CD4-positive, alpha-beta memory T cell (primary cell): Measurements from ENCODE around the gene HDAC3. TPM values are rescaled to one million over a fixed set of nuclear protein-coding genes. Genes with fewer than 3 reads are reported as not detected.

Experiments
- CTCF ChIA-PET: fragments of 350-600 bp; sonication (Branson Sonifier 250); formaldehyde crosslinking; loops from one replicate; lab custom pipeline; 2021; ENCODE audit warnings: inconsistent platforms; ENCODE audit not compliant: partially characterized antibody; lab: Charles Lee
- POLR2A ChIA-PET: fragments of 350-600 bp; sonication (Branson Sonifier 250); formaldehyde crosslinking; loops from one replicate; lab custom pipeline; 2021; ENCODE audit not compliant: partially characterized antibody; lab: Charles Lee
- DNase-seq, 5 donors: peaks; one replicate each; pipeline versions ENCODE4 v3.0.0 to v3.0.0-alpha.2; 2020 to 2022; ENCODE audit warnings: mixed read lengths in 1 of 5
- H3K27ac ChIP-seq: one replicate; pipeline ENCODE4 v1.7.0; 2013; ENCODE audit warnings: low read depth, low read length
- H3K27me3 ChIP-seq: 2 replicates; pipeline ENCODE4 v1.7.0; 2013; ENCODE audit warnings: mild to moderate bottlenecking, low read length, moderate library complexity; ENCODE audit not compliant: insufficient read depth
- H3K36me3 ChIP-seq: 2 replicates; pipeline ENCODE4 v1.7.0; 2013; ENCODE audit warnings: mild to moderate bottlenecking, low read length, moderate library complexity; ENCODE audit not compliant: insufficient read depth
- H3K4me1 ChIP-seq: 2 replicates; pipeline ENCODE4 v1.7.0; 2013; ENCODE audit warnings: mild to moderate bottlenecking, low read length, moderate library complexity; ENCODE audit not compliant: insufficient read depth
- H3K4me3 ChIP-seq, 2 donors: one replicate each; pipeline ENCODE4 v1.7.0; 2013; ENCODE audit warnings: low read length in 2 of 2, mild to moderate bottlenecking in 1 of 2
- H3K9me3 ChIP-seq, 2 donors: one replicate each; pipeline ENCODE4 v1.7.0; 2013; ENCODE audit warnings: low read length in 2 of 2, control low read depth in 1 of 2; ENCODE audit not compliant: control insufficient read depth in 1 of 2
- H3K27ac Mint-ChIP-seq, 7 donors: one replicate each; pipeline ENCODE4 v1.8.0; 2020 to 2021; ENCODE audit warnings: mixed read lengths in 7 of 7, mild to moderate bottlenecking in 6 of 7, inconsistent platforms in 3 of 7, moderate library complexity in 3 of 7
- H3K27me3 Mint-ChIP-seq, 2 donors: one replicate each; pipeline ENCODE4 v1.8.0; 2020 to 2021; ENCODE audit warnings: mixed read lengths in 2 of 2
- H3K36me3 Mint-ChIP-seq, 2 donors: one replicate each; pipeline ENCODE4 v1.8.0; 2020 to 2021; ENCODE audit warnings: mixed read lengths in 2 of 2, inconsistent platforms in 1 of 2, mild to moderate bottlenecking in 1 of 2
- H3K4me1 Mint-ChIP-seq, 4 donors: one replicate each; pipeline ENCODE4 v1.8.0; 2020 to 2021; ENCODE audit warnings: mixed read lengths in 4 of 4, mild to moderate bottlenecking in 1 of 4
- H3K4me3 Mint-ChIP-seq, 8 donors: one replicate each; pipeline ENCODE4 v1.8.0; 2020 to 2021; ENCODE audit warnings: mixed read lengths in 8 of 8, mild to moderate bottlenecking in 7 of 8, moderate library complexity in 6 of 8, inconsistent platforms in 3 of 8
- H3K9me3 Mint-ChIP-seq, 8 donors: one replicate each; pipeline ENCODE4 v1.8.0; 2020 to 2021; ENCODE audit warnings: mixed read lengths in 8 of 8, mild to moderate bottlenecking in 5 of 8, inconsistent platforms in 3 of 8, moderate library complexity in 1 of 8
- intact Hi-C: fragments of 100-400 bp; cut with micrococcal nuclease; formaldehyde crosslinking; loops from one replicate; pipeline ENCODE4 v1.15.1; 2023
- polyA plus RNA-seq, 2 donors: library from polyadenylated mRNA; unstranded; fragments of 300-500 nt; fragmentation: Illumina TruSeq; gene quantifications; one replicate each; pipeline ENCODE4 v1.2.3, GENCODE V29; 2021
- total RNA-seq, 2 experiments: library from RNA; stranded (reverse); gene quantifications; one replicate each; pipeline ENCODE4 v1.2.3, GENCODE V29; 2021

HDAC3 gene
- total and polyA plus RNA-seq, 4 experiments from 2014 or later = 85.1 to 137 (median 91.9) TPM

DNA sequence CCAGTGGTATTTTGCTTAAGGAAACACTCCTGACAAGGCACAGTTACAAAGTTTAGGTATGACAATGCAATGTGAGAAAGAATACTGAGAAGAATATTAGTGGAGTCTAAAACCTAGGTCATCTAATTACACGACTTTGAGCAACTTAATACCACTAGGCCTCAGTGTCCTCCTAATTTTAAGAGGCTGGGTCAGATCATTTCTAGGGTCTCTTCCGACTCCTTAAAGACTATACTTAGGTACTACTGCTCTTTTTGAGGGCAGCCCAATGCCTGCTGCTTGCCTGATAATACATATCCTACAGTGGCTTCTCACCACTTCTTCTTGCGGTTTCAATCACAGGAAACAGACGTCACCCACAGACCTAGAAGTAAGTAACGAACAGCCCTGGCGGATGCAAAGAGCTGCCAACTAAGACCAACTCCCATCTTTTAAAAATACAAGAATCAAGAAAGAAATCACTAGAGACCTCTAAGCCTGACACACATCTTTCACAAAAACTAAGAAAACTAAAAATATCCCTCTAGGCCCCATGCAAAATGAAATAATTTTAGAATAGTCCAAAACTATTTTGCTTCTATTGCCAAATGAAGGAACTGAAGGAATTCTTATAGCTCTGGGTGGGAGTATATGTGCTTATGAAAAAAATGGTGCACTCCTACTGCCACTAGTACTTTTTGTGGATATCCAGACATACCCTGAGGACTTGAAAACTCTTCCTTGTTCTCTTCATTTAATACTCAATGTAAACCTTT, 30.9 kb downstream of the HDAC3 start:
- Mint-ChIP-seq H3K27me3 (no peaks in the 10 kb centered on the region), H3K36me3 (peaks cover 0 to 17% of the 10 kb centered on the region in 2 donors), H3K9me3 (no peaks in the 10 kb centered on the region), H3K4me3 (peak overlapping the region; percentile 67 to 87 (median 81)), H3K4me1 (peaks cover 62 to 95% (median 79%) of the 10 kb centered on the region in 4 donors), H3K27ac (peak overlapping the region; percentile 89 to 95 (median 93))
- peak overlapping the region; percentile 13 to 34 for H3K4me3 ChIP-seq
- intact Hi-C loops = loop anchor here (1.0 kb wide), 3 partner anchors 13 to 31 kb away; partner anchors contain the start of genes HDAC3 and RELL2
- no peaks in the 10 kb centered on the region for H3K27me3 ChIP-seq
- H3K9me3 ChIP-seq = no peaks in the 10 kb centered on the region
- POLR2A ChIA-PET = interaction anchor here (0.7 to 14.5 kb wide), 9 partner anchors 8 to 77 kb away, joined by 3 to 314 read pairs (median 4); partner anchors contain the start of genes DIAPH1, HDAC3 and RELL2
- CTCF ChIA-PET = interaction anchor here (1.4 to 11.1 kb wide), 4 partner anchors 12 to 42 kb away, joined by 4 to 169 read pairs (median 91); partner anchors contain the start of genes DIAPH1, HDAC3 and RELL2
- DNase-seq = peak; percentile 85 to 93 (median 87)
- peak overlapping the region; percentile 72 for H3K27ac ChIP-seq
- no peaks in the 10 kb centered on the region for H3K36me3 ChIP-seq
- peaks cover 97% of the 10 kb centered on the region for H3K4me1 ChIP-seq

DNA sequence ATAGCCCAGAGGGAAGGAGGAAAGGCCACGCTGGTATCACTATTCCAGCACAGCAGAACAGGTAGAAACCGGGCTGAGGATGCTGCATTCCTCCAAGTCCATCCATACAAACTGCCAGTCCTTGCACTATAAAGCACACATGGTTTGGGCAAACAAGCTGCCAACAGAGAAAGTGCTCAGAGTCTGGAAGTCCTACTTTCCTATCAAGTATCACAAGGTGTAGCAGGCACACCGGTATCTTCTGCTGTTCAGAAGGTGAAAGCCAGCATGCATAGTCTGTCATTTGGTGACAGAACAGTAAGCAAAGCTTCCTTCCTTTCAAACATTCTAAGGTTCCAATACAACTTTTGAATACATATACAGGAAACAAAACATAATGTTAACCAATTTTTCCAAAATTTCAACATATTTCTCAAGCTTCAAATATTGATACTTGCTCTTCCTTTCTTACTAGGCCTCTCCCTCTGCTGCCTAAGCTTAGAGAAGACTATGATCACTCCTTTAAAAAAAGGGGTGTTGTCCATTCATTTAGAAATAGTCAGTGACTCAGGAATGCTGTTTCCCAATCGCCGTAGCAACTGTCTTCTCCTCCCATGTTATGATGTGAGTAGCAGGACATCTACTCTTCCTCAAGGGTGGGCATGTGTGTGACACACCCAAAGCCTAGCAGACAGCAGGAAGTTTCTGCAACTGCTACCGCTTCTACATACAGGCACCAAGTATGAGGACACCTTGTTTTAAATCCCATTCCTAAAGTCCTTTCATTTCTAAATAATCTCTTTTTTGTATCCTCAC, 32.5 kb downstream of the HDAC3 start:
- H3K4me3 Mint-ChIP-seq = peak overlapping the region; percentile 45 to 87 (median 80)
- no peaks in the 10 kb centered on the region for H3K27me3 ChIP-seq
- peaks cover 68 to 98% (median 82%) of the 10 kb centered on the region in 4 donors for H3K4me1 Mint-ChIP-seq
- H3K27ac Mint-ChIP-seq = peak overlapping the region; percentile 89 to 96 (median 93)
- H3K9me3 Mint-ChIP-seq = no peaks in the 10 kb centered on the region
- peak overlapping the region; percentile 2 to 25 for H3K4me3 ChIP-seq
- no peaks in the 10 kb centered on the region for H3K36me3 ChIP-seq
- H3K4me1 ChIP-seq = peaks cover 98% of the 10 kb centered on the region
- peak overlapping the region; percentile 72 for H3K27ac ChIP-seq
- no peaks in the 10 kb centered on the region for H3K9me3 ChIP-seq
- H3K36me3 Mint-ChIP-seq = peaks cover 0 to 11% of the 10 kb centered on the region in 2 donors
- no peaks in the 10 kb centered on the region for H3K27me3 Mint-ChIP-seq
- peak in 1 of 5 donors; percentile 10 for DNase-seq
- intact Hi-C loops = no loop called here
- CTCF ChIA-PET = interaction anchor here (1.5 to 11.1 kb wide), 4 partner anchors 12 to 357 kb away, joined by 4 to 169 read pairs (median 86); partner anchors contain the start of gene DIAPH1
- POLR2A ChIA-PET = interaction anchor here (1.2 to 14.5 kb wide), 4 partner anchors 11 to 47 kb away, joined by 7 to 314 read pairs (median 53); partner anchors contain the start of genes DIAPH1, FCHSD1, HDAC3 and RELL2

DNA sequence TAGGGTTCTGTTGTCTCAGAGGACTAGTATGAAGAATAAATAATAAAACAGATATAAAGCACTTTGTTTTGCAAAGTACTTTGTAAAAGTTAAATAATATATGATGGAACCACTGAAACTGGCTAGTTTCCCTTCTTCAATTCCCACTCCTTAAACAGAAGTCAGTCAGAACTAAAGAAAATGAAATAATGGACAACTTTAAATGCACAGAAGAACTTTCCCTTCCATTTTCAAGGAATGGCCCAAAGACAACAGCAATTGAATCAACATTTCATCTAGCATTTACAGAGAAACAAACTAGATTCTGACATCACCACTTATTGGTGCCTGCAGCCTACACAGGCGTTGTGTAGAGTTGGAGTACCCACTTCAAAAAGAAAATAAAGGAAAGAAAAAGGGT, 34.0 kb downstream of the HDAC3 start:
- Mint-ChIP-seq H3K36me3 (peaks cover 0 to 10% of the 10 kb centered on the region in 2 donors), H3K4me3 (peak overlapping the region; percentile 17 to 83 (median 68)), H3K9me3 (no peaks in the 10 kb centered on the region), H3K27ac (peak overlapping the region; percentile 89 to 95 (median 91)), H3K4me1 (peaks cover 70 to 98% (median 84%) of the 10 kb centered on the region in 4 donors), H3K27me3 (no peaks in the 10 kb centered on the region)
- Histone ChIP-seq H3K4me1 (peaks cover 98% of the 10 kb centered on the region), H3K4me3 (no peak overlapping the region), H3K27me3 (no peaks in the 10 kb centered on the region), H3K9me3 (no peaks in the 10 kb centered on the region), H3K27ac (peak overlapping the region; percentile 72), H3K36me3 (no peaks in the 10 kb centered on the region)
- CTCF ChIA-PET = interaction anchor here (0.8 to 11.1 kb wide), 3 partner anchors 11 to 23 kb away, joined by 3 to 169 read pairs (median 166); partner anchors contain the start of gene DIAPH1
- POLR2A ChIA-PET = interaction anchor here (0.6 to 14.5 kb wide), 5 partner anchors 10 to 555 kb away, joined by 3 to 314 read pairs (median 53); partner anchors contain the start of genes DIAPH1, HDAC3 and RELL2
- DNase-seq = no peak
- intact Hi-C loops = no loop called here

DNA sequence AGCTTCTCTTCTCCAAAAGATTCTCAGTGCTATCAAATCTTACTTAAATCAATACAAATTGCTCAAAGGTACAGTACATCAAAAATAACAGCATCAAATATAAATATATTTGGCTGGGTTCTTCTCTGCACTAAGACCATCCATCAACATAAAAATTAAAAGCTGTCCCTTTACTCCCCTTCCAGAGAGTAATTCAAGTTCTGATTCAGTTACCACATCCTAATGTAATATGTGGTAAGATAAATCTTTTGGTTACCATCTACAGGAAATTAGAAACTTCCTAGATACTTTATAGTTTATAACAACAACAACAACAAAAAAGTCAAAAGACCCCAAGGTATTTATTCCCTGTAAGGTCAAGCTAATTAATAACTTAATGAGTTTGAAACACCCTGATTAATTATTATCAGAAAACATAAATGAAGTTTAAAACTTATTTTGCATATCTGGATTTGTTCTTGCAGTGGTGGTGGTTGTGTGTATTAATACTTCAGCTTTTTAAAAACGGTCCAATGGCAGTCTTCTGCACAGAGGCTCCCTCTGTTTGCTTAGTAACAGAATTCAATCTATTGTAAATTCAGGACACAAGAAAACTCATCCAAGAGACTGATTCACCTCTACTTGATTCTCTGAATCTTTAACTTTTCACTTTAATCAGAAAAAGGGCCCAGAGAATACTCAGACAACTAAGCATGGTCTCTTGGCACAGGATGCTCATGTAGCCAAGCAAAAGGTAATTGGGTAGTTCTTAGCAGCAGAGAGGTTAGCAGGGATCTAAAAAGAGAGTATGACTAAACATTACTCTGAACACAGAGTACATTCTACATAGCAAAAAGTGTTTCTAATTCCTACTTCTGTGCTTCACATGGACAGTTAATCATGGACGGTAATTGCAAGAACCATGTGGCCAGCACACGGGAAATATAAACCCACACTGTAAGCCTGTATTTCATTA, 38.0 kb downstream of the HDAC3 start:
- no peaks in the 10 kb centered on the region for H3K9me3 ChIP-seq
- peak overlapping the region; percentile 70 to 94 (median 91) for H3K27ac Mint-ChIP-seq
- peak overlapping the region; percentile 43 to 80 (median 64) for H3K4me3 Mint-ChIP-seq
- no peaks in the 10 kb centered on the region for H3K9me3 Mint-ChIP-seq
- peak in 2 of 5 donors; percentile 23 to 35 for DNase-seq
- POLR2A ChIA-PET = interaction anchor here (0.7 to 14.5 kb wide), 10 partner anchors 8 to 278 kb away, joined by 3 to 314 read pairs (median 4); partner anchors contain the start of genes DIAPH1, FCHSD1, HDAC3 and RELL2
- H3K27me3 Mint-ChIP-seq = no peaks in the 10 kb centered on the region
- intact Hi-C loops = no loop called here
- H3K27me3 ChIP-seq = no peaks in the 10 kb centered on the region
- H3K27ac ChIP-seq = peak overlapping the region; percentile 34
- CTCF ChIA-PET = interaction anchor here (0.8 to 2.4 kb wide), 9 partner anchors 8 to 93 kb away, joined by 3 to 56 read pairs (median 5); partner anchors contain the start of genes DIAPH1, HDAC3 and RELL2
- H3K4me3 ChIP-seq = no peak overlapping the region
- peaks cover 62 to 89% (median 76%) of the 10 kb centered on the region in 4 donors for H3K4me1 Mint-ChIP-seq
- peaks cover 3% of the 10 kb centered on the region for H3K36me3 ChIP-seq
- peaks cover 11 to 25% of the 10 kb centered on the region in 2 donors for H3K36me3 Mint-ChIP-seq
- peaks cover 92% of the 10 kb centered on the region for H3K4me1 ChIP-seq

DNA sequence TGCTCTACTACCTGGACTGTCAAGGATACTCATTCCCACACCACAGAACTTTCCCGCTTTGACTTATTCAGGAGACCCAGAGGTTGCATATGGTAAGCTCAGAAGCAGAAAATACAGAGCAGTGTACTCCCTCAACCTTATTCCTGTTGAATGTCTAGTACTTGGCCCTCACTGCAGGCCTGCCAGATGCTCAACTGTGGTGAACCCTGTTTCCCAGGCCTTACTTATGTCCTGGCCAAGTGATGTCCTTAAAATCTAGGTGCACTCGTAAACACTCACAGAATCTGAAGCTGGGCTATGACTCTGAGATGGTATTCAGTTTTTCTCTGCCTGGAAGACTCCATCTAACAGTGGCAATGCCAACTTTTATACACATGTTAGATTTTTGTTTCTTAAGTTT, 38.8 kb downstream of the HDAC3 start:
- Mint-ChIP-seq H3K4me1 (peaks cover 59 to 87% (median 73%) of the 10 kb centered on the region in 4 donors), H3K27me3 (no peaks in the 10 kb centered on the region), H3K36me3 (peaks cover 11 to 28% of the 10 kb centered on the region in 2 donors), H3K4me3 (peak overlapping the region in 7 of 8 donors; percentile 2 to 76 (median 59)), H3K9me3 (no peaks in the 10 kb centered on the region), H3K27ac (peak overlapping the region; percentile 48 to 94 (median 84))
- Histone ChIP-seq H3K4me1 (peaks cover 92% of the 10 kb centered on the region), H3K36me3 (peaks cover 8% of the 10 kb centered on the region), H3K27ac (peak overlapping the region; percentile 27), H3K27me3 (no peaks in the 10 kb centered on the region), H3K9me3 (no peaks in the 10 kb centered on the region), H3K4me3 (peak overlapping the region in 1 of 2 donors; percentile 11)
- DNase-seq = no peak
- CTCF ChIA-PET = interaction anchor here (0.7 to 2.4 kb wide), 9 partner anchors 9 to 93 kb away, joined by 3 to 56 read pairs (median 5); partner anchors contain the start of genes DIAPH1, HDAC3 and RELL2
- intact Hi-C loops = no loop called here
- POLR2A ChIA-PET = interaction anchor here (0.7 to 14.5 kb wide), 11 partner anchors 9 to 277 kb away, joined by 3 to 314 read pairs (median 4); partner anchors contain the start of genes DIAPH1, FCHSD1, HDAC3 and RELL2
